SK-N-SH treated with all-trans-retinoic acid at 6 μM for 48 hours (cell line): ENCODE results near the gene GINM1.
A peak's percentile ranks its signal among the peaks of the same experiment; 100 is the strongest.

Source experiments
- ATAC-seq: fragments of 200-7000 bp; cut with Tn5 transposase; 3 replicates; pipeline ENCODE4 v1.9.1; 2020; ENCODE audit warnings: mild to moderate bottlenecking, moderate library complexity
- ESRRG ChIP-seq: fragments of 250-450 bp; sonication (Bioruptor Pico); IDR thresholded peaks from 2 replicates; pipeline ENCODE4 v1.6.1; 2021; ENCODE audit warnings: mild to moderate bottlenecking
- GLIS3 ChIP-seq: fragments of 250-450 bp; sonication (Bioruptor Pico); IDR thresholded peaks from 2 replicates; pipeline ENCODE4 v1.5.0; 2020; ENCODE audit warnings: mild to moderate bottlenecking, moderate library complexity
- OSR1 ChIP-seq: fragments of 250-450 bp; sonication (Bioruptor Pico); IDR thresholded peaks from 2 replicates; pipeline ENCODE4 v1.8.0; 2022; ENCODE audit warnings: moderate library complexity, mild to moderate bottlenecking, inconsistent platforms
- RARB ChIP-seq: fragments of 250-450 bp; sonication (Bioruptor Pico); IDR thresholded peaks from 2 replicates; pipeline ENCODE4 v1.8.0; 2021; ENCODE audit warnings: mild to moderate bottlenecking, moderate library complexity
- SNAI2 ChIP-seq: fragments of 250-450 bp; sonication (Bioruptor Pico); IDR thresholded peaks from 2 replicates; pipeline ENCODE4 v1.5.0; 2020; ENCODE audit warnings: mild to moderate bottlenecking, moderate library complexity
- TSHZ2 ChIP-seq: fragments of 250-450 bp; sonication (Bioruptor Pico); IDR thresholded peaks from 2 replicates; pipeline ENCODE4 v1.5.0; 2020; ENCODE audit warnings: mild to moderate bottlenecking, moderate library complexity
- ZC3H10 ChIP-seq: fragments of 250-450 bp; sonication (Bioruptor Pico); IDR thresholded peaks from 2 replicates; pipeline ENCODE4 v1.5.1; 2021; ENCODE audit warnings: mild to moderate bottlenecking, moderate library complexity
- ZNF70 ChIP-seq: fragments of 450-650 bp; formaldehyde crosslinking; IDR thresholded peaks from 2 replicates; pipeline ENCODE4 v1.5.0; 2020; ENCODE audit warnings: mild to moderate bottlenecking, moderate library complexity
- ZNF8 ChIP-seq: fragments of 450-650 bp; formaldehyde crosslinking; IDR thresholded peaks from 2 replicates; pipeline ENCODE4 v1.5.0; 2020; ENCODE audit warnings: mild to moderate bottlenecking, moderate library complexity
- TF ChIP-seq, protein P1 (sequence below): fragments of 250-450 bp; sonication (Bioruptor Pico); IDR thresholded peaks from 2 replicates; pipeline ENCODE4 v1.8.0; 2021; ENCODE audit warnings: low read depth, mild to moderate bottlenecking, moderate library complexity, borderline replicate concordance
- TF ChIP-seq, protein P2 (sequence below): fragments of 250-450 bp; sonication (Bioruptor Pico); IDR thresholded peaks from 2 replicates; pipeline ENCODE4 v1.5.1; 2021; ENCODE audit warnings: mild to moderate bottlenecking, moderate library complexity

GINM1 gene

GRCh38 chr6:149534742-149535141 is 31.4 kb upstream of the GINM1 start (continued):
- TF ChIP-seq TSHZ2 (CRISPR knock-in tag) = no peak
- no peak for TF ChIP-seq RARB (CRISPR knock-in tag)
- TF ChIP-seq OSR1 (CRISPR knock-in tag) = no peak

DNA sequence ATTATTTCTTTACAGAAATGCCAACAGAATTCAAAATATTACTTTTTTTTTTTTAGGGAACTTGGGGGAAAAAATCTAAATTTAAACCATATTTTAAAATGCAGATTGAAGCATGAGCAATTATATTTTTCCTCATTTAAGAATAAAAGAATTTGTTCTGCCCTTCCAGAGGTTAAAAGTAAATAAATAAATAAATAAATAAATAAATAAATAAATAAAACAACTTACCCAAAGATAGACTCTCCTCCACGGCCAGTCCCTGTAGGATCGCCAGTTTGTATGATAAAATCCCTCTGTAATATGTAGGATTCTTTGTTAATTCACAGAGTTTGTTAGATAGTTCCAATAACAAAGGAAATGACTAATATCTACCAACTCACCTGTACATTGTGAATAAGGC is 25.0 kb upstream of the GINM1 start:
- TF ChIP-seq GLIS3 (CRISPR knock-in tag) (no peak), ZNF70 (CRISPR knock-in tag) (no peak), ZNF8 (CRISPR knock-in tag) (no peak), ZC3H10 (no peak)
- TF ChIP-seq, protein P1, sequence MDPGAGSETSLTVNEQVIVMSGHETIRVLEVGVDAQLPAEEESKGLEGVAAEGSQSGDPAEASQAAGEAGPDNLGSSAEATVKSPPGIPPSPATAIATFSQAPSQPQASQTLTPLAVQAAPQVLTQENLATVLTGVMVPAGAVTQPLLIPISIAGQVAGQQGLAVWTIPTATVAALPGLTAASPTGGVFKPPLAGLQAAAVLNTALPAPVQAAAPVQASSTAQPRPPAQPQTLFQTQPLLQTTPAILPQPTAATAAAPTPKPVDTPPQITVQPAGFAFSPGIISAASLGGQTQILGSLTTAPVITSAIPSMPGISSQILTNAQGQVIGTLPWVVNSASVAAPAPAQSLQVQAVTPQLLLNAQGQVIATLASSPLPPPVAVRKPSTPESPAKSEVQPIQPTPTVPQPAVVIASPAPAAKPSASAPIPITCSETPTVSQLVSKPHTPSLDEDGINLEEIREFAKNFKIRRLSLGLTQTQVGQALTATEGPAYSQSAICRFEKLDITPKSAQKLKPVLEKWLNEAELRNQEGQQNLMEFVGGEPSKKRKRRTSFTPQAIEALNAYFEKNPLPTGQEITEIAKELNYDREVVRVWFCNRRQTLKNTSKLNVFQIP (CRISPR knock-in tag) = no peak
- ATAC-seq = no peak

DNA sequence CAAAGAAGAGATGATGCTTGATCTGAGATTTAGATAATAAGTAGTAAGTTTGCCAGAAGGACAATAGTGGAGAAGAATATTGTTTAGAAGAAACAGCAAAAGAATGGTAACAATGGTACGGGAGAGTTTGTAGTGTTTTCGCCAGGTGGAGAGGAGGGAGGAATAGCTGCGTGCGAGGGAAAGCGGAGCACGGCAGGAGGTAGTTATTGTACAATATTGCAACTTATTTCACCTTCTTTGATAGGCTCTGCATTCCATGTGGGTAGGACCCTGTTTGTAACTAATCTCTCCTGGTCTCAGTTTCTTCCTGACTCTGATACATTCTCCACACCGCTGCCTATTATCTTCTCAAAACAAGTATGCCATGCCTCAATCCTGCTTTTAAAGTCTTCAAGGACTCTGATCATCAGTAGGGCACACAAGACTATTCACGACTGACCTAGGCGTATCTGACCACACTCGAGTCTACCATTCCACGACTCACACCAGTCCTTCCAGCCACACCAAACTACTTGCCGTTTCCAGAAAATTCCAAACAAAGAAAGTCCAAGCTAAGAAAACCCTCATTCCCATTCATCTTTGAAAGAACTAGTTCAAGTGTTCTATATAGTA is 21.4 kb upstream of the GINM1 start:
- ATAC-seq = peak; percentile 25
- no peak for TF ChIP-seq ESRRG
- TF ChIP-seq ZNF8 (CRISPR knock-in tag) = no peak
- TF ChIP-seq ZC3H10 = no peak
- TF ChIP-seq, protein P1 (CRISPR knock-in tag) = no peak
- no peak for TF ChIP-seq TSHZ2 (CRISPR knock-in tag)
- no peak for TF ChIP-seq RARB (CRISPR knock-in tag)

- ATAC-seq = peak; percentile 76
- TF ChIP-seq ZNF8 (CRISPR knock-in tag) (no peak), SNAI2 (CRISPR knock-in tag) (no peak)
These were observed 20.9 kb upstream of the GINM1 start for GRCh38 chr6:149545258-149545753.

DNA sequence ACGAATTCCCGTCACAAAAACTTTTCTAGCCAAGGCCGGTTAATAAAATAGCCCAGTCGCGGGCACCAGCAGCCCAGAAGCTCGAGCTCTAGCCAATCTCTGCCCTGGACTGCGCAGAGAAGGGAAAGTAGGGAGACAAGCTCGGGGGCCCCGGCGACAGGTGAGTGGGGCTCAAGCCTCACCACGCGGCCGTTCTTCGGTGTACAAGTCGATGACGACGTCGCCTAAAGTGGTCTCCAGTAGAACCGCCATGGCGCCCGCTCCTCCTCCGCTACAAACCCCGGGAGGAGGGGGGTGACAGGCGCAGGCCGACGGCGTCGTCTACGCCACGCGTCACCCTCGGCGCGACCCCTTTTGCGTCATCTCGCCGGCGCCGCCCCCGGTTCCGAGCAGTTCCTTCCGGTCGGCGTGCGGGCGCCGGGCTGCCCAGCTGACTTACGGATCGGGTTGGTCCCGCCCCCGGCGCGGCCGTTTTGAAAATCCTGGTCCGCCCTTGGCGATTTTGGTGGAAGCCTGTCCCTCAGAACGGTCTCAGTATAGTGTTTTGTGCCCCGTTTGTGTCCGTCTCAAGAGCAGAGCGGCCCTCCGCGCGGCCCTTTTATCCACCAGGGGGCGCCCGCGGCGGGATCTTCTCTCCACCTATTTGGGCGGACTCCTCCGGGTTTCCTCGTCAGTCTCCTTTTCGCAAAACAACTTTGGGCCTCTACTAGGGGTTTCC is 20.3 kb upstream of the GINM1 start, which contains the start of gene PPIL4:
Gene PPIL4, minus strand, starts transcription at position 290 of the 718 bp plus-strand sequence. Its CDS starts 38 bp downstream, at position 252.
- peak; percentile 92 for ATAC-seq
- no peak for TF ChIP-seq GLIS3 (CRISPR knock-in tag)
- TF ChIP-seq SNAI2 (CRISPR knock-in tag) = no peak
- no peak for TF ChIP-seq ZNF8 (CRISPR knock-in tag)
- TF ChIP-seq, protein P2, sequence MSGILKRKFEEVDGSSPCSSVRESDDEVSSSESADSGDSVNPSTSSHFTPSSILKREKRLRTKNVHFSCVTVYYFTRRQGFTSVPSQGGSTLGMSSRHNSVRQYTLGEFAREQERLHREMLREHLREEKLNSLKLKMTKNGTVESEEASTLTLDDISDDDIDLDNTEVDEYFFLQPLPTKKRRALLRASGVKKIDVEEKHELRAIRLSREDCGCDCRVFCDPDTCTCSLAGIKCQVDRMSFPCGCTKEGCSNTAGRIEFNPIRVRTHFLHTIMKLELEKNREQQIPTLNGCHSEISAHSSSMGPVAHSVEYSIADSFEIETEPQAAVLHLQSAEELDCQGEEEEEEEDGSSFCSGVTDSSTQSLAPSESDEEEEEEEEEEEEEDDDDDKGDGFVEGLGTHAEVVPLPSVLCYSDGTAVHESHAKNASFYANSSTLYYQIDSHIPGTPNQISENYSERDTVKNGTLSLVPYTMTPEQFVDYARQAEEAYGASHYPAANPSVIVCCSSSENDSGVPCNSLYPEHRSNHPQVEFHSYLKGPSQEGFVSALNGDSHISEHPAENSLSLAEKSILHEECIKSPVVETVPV (CRISPR knock-in tag) = no peak
